VCaP (cell line): ENCODE data around the gene TUBGCP3.

Experiments
- H3K27ac ChIP-seq: fragments of 450-650 bp; 2 replicates; pipeline ENCODE4 v1.5.1; 2017
- CTCF ChIP-seq: fragments of 450-650 bp; conservative IDR thresholded peaks from 2 replicates; pipeline ENCODE4 v1.5.1; 2017; ENCODE audit warnings: mild to moderate bottlenecking, moderate library complexity

TUBGCP3 gene

GRCh38 chr13:112531263-112531794 is 56.6 kb downstream of the TUBGCP3 start:
- H3K27ac ChIP-seq, result no peak overlapping the region

GRCh38 chr13:112530861-112531260 is 57.1 kb downstream of the TUBGCP3 start:
- TF ChIP-seq CTCF, result no peak
- no peak overlapping the region for H3K27ac ChIP-seq

More at GRCh38 chr13:112531263-112531794, 56.6 kb downstream of the TUBGCP3 start:
- TF ChIP-seq CTCF, result no peak

GRCh38 chr13:112529216-112529615 is 58.7 kb downstream of the TUBGCP3 start:
- no peak for TF ChIP-seq CTCF
- H3K27ac ChIP-seq, result no peak overlapping the region

GRCh38 chr13:112526146-112526853 is 61.7 kb downstream of the TUBGCP3 start:
- no peak overlapping the region for H3K27ac ChIP-seq
- TF ChIP-seq CTCF, result no peak

GRCh38 chr13:112525356-112525945 is 62.5 kb downstream of the TUBGCP3 start:
- no peak overlapping the region for H3K27ac ChIP-seq
- no peak for TF ChIP-seq CTCF

GRCh38 chr13:112522578-112522977 is 65.4 kb downstream of the TUBGCP3 start:
- no peak overlapping the region for H3K27ac ChIP-seq
- no peak for TF ChIP-seq CTCF

- H3K27ac ChIP-seq, result no peak overlapping the region
- TF ChIP-seq CTCF, result no peak
Measured at GRCh38 chr13:112521073-112521685, 66.8 kb downstream of the TUBGCP3 start.
